ENCODE data around the gene KRTAP15-1.

Gene KRTAP15-1

GRCh38 chr21:30439975-30440374 lies at the start of gene KRTAP15-1:
TSS of gene KRTAP15-1 (plus strand) at chr21:30440275. CDS start at chr21:30440328, 53 bp downstream.
- no peak for ATAC-seq

GRCh38 chr21:30391492-30392025 lies 48.5 kb upstream of the KRTAP15-1 start:
- ATAC-seq = no peak

- no peak for ATAC-seq
Measured at GRCh38 chr21:30395731-30396130, 44.3 kb upstream of the KRTAP15-1 start, which contains the start of gene KRTAP13-1. TSS of gene KRTAP13-1 (plus strand) at chr21:30396031. CDS start at chr21:30396087, 56 bp downstream.

- ATAC-seq = no peak
Measured at GRCh38 chr21:30408782-30409494, 31.1 kb upstream of the KRTAP15-1 start.

- no peak for ATAC-seq
Measured at GRCh38 chr21:30415993-30416392, 24.1 kb upstream of the KRTAP15-1 start.

GRCh38 chr21:30425826-30426225 lies 14.2 kb upstream of the KRTAP15-1 start, which contains the start of gene KRTAP13-3:
TSS of gene KRTAP13-3 (minus strand) at chr21:30425926. CDS start at chr21:30425912, 14 bp downstream.
- ATAC-seq = no peak

GRCh38 chr21:30426731-30427130 lies 13.3 kb upstream of the KRTAP15-1 start:
- no peak for ATAC-seq

- no peak for ATAC-seq
Measured at GRCh38 chr21:30430170-30430655, 9.9 kb upstream of the KRTAP15-1 start, which contains the start of gene KRTAP13-4. TSS of gene KRTAP13-4 (plus strand) at chr21:30430220. CDS start at chr21:30430276, 56 bp downstream.

- no peak for ATAC-seq
Measured at GRCh38 chr21:30434033-30434631, 5.9 kb upstream of the KRTAP15-1 start.

- ATAC-seq = no peak
Measured at GRCh38 chr21:30437010-30437565, 3.0 kb upstream of the KRTAP15-1 start.

GRCh38 chr21:30443226-30443625 lies 3.2 kb downstream of the KRTAP15-1 start:
- ATAC-seq = no peak

GRCh38 chr21:30444204-30444603 lies 4.1 kb downstream of the KRTAP15-1 start:
- no peak for ATAC-seq

GRCh38 chr21:30447056-30447455 lies 7.0 kb downstream of the KRTAP15-1 start:
- ATAC-seq = no peak

GRCh38 chr21:30448514-30448913 lies 8.4 kb downstream of the KRTAP15-1 start:
- ATAC-seq = no peak

- ATAC-seq = no peak
Measured at GRCh38 chr21:30463713-30464112, 23.6 kb downstream of the KRTAP15-1 start.

GRCh38 chr21:30468900-30469714 lies 29.0 kb downstream of the KRTAP15-1 start:
- ATAC-seq = no peak

- ATAC-seq = no peak
Measured at GRCh38 chr21:30478004-30478403, 37.9 kb downstream of the KRTAP15-1 start.

GRCh38 chr21:30479259-30479658 lies 39.2 kb downstream of the KRTAP15-1 start:
- no peak for ATAC-seq

GRCh38 chr21:30480145-30480544 lies 40.1 kb downstream of the KRTAP15-1 start, which contains the start of gene KRTAP19-1:
TSS of gene KRTAP19-1 (minus strand) at chr21:30480367. CDS start at chr21:30480317, 50 bp downstream.
- no peak for ATAC-seq

- ATAC-seq = no peak
Measured at GRCh38 chr21:30482130-30482529, 42.1 kb downstream of the KRTAP15-1 start.

- ATAC-seq = no peak
Measured at GRCh38 chr21:30486180-30486579, 46.1 kb downstream of the KRTAP15-1 start.

- ATAC-seq = no peak
Measured at GRCh38 chr21:30487336-30487735, 47.3 kb downstream of the KRTAP15-1 start, which contains the start of gene KRTAP19-2. TSS of gene KRTAP19-2 (minus strand) at chr21:30487436. CDS start at chr21:30487348, 88 bp downstream.

Measured in activated CD4-positive, CD25-positive, alpha-beta regulatory T cell treated with anti-CD3 and anti-CD28 coated beads, Interleukin-2, amount 50 U/mL, for 24 hours (primary cell).